SK-N-SH treated with all-trans-retinoic acid at 6 μM for 48 hours (cell line): ENCODE measurements around the gene SLC38A10.

Experiments used
- CSDC2 ChIP-seq: fragments of 250-450 bp; sonication (Bioruptor Pico); IDR thresholded peaks from 2 replicates; pipeline ENCODE4 v1.5.0; 2020; ENCODE audit warnings: mild to moderate bottlenecking, moderate library complexity
- GLIS3 ChIP-seq: fragments of 250-450 bp; sonication (Bioruptor Pico); IDR thresholded peaks from 2 replicates; pipeline ENCODE4 v1.5.0; 2020; ENCODE audit warnings: mild to moderate bottlenecking, moderate library complexity
- ISL1 ChIP-seq: fragments of 250-450 bp; sonication (Bioruptor Pico); IDR thresholded peaks from 2 replicates; pipeline ENCODE4 v2.1.2; 2022; ENCODE audit warnings: mild to moderate bottlenecking, moderate library complexity
- SNAI2 ChIP-seq: fragments of 250-450 bp; sonication (Bioruptor Pico); IDR thresholded peaks from 2 replicates; pipeline ENCODE4 v1.5.0; 2020; ENCODE audit warnings: mild to moderate bottlenecking, moderate library complexity
- ZFP30 ChIP-seq: fragments of 450-650 bp; formaldehyde crosslinking; IDR thresholded peaks from 2 replicates; pipeline ENCODE4 v1.5.0; 2022; ENCODE audit warnings: mild to moderate bottlenecking, moderate library complexity
- ZNF8 ChIP-seq: fragments of 450-650 bp; formaldehyde crosslinking; IDR thresholded peaks from 2 replicates; pipeline ENCODE4 v1.5.0; 2020; ENCODE audit warnings: mild to moderate bottlenecking, moderate library complexity
- TF ChIP-seq, protein P1 (sequence below): fragments of 250-450 bp; sonication (Bioruptor Pico); IDR thresholded peaks from 2 replicates; pipeline ENCODE4 v1.5.1; 2020; ENCODE audit warnings: low read depth, mild to moderate bottlenecking, moderate library complexity

DNA sequence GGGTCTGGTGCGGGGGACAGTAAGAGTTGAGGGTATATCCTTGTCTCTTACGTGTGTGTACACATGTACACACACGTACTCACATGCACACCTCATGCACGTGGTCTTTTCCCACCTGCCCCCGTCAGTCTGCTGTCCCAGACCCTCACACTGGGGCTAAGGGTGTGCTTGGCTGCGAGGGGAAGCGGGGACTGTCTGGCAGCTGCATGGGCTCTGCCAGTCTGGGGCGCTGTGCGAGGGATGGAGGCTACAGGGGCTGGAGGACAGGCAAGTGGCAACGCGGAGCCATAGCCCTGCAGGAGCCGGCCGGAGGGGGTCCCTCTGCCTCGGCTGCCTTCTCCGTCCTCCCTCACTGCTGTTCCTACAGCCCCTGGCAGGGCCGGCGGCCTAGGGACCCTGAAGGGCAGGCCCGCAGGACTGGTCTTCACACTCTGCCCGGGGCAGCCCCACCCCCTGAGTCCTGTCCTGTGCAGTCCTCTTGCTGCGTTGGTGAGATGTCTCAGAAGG lies 20.8 kb upstream of the SLC38A10 start:
- TF ChIP-seq GLIS3 (no peak), SNAI2 (CRISPR knock-in tag) (no peak), CSDC2 (CRISPR knock-in tag) (no peak), ISL1 (CRISPR knock-in tag) (no peak), ZFP30 (CRISPR knock-in tag) (no peak), ZNF8 (CRISPR knock-in tag) (no peak)
- TF ChIP-seq, protein P1, sequence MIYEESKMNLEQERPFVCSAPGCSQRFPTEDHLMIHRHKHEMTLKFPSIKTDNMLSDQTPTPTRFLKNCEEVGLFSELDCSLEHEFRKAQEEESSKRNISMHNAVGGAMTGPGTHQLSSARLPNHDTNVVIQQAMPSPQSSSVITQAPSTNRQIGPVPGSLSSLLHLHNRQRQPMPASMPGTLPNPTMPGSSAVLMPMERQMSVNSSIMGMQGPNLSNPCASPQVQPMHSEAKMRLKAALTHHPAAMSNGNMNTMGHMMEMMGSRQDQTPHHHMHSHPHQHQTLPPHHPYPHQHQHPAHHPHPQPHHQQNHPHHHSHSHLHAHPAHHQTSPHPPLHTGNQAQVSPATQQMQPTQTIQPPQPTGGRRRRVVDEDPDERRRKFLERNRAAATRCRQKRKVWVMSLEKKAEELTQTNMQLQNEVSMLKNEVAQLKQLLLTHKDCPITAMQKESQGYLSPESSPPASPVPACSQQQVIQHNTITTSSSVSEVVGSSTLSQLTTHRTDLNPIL (CRISPR knock-in tag), result no peak
